CD4-positive, alpha-beta T cell treated with Interleukin-2 at 100 ng/mL for 4 hours (primary cell): ENCODE data around the gene HECW1.

Experiments used
- DNase-seq: peaks from one replicate; pipeline ENCODE4 v3.0.0-alpha.2; 2020; ENCODE audit warnings: low spot score

HECW1 gene

GRCh38 chr7:43509906-43510305 lies 397.5 kb downstream of the HECW1 start:
- no peak for DNase-seq

GRCh38 chr7:43511029-43511428 lies 398.6 kb downstream of the HECW1 start:
- DNase-seq, result no peak

- no peak for DNase-seq
Observed at GRCh38 chr7:43511769-43512515, 399.5 kb downstream of the HECW1 start.

GRCh38 chr7:43513251-43513650 lies 400.8 kb downstream of the HECW1 start:
- no peak for DNase-seq

- no peak for DNase-seq
Observed at GRCh38 chr7:43516581-43517342, 404.3 kb downstream of the HECW1 start.

GRCh38 chr7:43517464-43517863 lies 405.0 kb downstream of the HECW1 start:
- DNase-seq, result no peak

GRCh38 chr7:43520201-43520600 lies 407.8 kb downstream of the HECW1 start:
- DNase-seq, result no peak

GRCh38 chr7:43522406-43523156 lies 410.1 kb downstream of the HECW1 start:
- no peak for DNase-seq

- no peak for DNase-seq
Observed at GRCh38 chr7:43528576-43529354, 416.3 kb downstream of the HECW1 start.

DNA sequence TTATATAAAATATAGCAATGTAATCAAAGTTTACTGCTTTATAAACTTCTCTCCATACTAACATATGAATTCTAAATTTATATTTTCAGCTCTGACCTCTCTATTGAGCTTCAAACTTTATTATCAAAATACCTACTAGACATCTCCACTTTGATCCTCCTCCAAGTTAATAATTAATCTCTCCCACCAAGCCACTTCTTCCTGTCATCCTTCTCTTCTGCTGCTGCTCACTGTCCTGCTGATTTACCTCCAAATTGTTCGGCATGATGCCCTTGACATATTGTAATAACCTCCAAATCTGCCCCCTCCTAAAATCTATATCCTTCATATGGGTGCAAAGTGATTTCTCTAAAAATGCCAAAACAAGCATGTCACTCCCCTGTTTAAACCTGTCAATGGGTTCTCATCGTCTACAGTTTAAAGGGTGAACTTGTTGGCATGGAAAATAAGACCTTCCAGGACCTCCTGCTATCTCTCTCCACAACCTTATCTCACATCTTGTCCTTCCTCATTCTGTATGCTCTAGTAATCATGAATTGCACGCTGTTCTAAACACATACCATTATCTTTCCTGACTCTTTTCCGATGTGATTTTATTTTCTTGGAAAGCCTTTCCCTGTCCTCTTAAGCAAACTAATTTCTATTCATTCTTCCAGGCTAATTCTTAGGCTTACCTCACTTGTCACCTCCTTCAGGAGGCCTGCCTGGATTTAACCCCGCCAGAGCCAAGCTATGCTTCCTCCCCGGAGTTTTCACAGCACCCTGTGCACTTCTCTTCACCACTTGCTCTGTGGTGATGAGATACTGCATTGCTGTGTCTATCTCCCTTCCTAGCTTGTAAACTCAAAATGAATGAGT lies 418.3 kb downstream of the HECW1 start:
- DNase-seq, result no peak

DNA sequence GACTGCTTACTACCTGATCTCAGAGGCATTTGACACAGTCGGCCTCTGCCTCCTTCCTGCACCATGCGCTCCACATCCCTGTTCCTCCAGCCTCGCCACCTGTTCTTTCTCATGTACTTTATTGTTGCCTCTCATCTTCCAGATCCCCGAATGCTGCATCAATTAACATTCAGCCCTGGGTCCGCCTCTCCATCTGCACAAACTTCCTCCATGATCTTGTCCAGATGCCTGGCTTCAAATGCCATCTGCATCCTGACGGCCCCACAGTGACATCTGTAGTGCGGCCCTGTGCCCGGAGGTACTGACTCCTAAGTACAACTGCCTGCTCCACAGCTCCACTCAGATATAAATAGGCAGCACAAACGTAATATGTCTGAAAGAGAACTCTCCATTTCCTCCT lies 419.3 kb downstream of the HECW1 start:
- no peak for DNase-seq

DNA sequence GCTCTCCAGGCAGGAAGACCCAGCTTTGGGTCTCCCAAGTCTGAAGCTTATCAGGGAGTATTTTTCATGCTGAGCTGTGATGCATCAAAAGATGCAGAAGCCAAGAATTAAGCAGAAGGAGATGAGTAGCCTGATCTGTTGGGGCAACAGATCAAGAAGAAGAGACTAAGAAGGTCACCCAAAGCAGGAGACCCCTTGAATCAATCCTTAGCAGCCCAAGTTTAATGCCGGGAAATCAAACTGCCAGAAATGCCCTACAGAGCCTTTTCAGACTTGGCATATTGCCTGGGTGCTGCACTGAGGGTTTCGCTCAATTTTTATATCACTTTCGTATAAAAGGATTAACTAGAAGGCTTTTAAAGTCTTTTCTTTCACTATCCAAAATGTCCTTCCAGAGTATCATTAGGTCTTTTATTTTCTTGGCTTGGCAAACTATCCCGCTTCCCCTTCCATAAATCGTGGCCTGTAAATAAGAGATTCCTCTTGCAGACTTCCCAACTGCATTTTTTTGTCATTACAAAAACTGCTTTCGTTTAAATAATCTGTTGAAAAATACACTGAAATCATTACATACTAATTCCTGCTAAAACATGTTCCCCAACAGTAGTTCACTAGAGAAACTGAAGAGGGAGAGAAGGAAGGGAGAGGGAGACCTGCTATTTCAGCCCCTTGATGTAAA lies 421.5 kb downstream of the HECW1 start:
- DNase-seq, result no peak

DNA sequence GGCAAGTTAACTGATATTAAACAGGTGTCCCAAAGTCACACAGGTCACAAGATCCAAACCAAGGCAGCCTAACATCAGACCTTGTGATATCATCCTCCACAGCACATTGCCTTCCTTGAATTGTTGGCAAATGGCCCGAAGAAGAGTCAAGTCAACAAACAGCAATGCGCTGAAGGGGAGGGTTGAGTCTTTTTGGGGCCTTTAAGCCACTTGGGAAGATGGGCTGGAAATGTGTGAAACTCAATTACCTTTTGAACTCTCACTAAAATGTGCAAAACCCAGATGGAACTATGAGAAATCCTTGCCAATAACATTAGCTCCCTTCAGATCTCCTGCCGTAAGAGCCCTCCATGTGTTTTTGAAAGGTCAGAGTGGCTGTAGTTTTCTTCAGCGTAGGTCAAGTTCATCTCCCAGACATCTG lies 422.6 kb downstream of the HECW1 start:
- DNase-seq, result no peak

GRCh38 chr7:43535810-43536585 lies 423.6 kb downstream of the HECW1 start:
- DNase-seq, result no peak

- no peak for DNase-seq
Observed at GRCh38 chr7:43536773-43537172, 424.3 kb downstream of the HECW1 start.

DNA sequence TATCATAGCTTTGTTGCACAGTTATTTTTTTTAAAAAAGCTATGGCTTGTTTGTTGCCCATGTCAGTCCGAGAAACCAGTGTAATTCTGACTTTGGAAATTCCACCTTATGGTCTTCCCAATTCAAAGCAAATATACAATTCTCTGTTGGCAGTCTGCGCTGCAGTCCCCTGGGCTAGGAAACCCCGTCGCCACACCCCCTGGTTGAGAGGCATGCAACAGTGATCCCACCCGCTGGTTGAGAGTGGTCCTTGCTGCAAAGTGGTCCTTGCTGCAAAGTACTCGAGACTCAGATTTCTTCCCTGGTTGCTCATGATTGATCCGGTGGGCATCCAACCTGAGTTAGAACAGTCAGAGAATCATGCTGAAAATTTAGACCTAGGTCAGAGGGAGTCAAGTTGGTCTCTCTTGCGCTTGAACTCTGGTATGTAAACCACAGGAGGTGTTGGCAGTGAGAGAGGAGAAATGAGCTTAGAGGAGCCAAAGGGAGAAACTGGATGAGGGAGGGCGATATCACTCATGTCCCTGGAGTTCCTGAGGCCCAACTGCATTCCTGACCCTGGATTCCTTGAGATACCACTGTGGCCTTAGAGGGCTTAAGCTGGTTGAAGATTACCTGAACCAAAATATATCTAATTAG lies 425.4 kb downstream of the HECW1 start:
- no peak for DNase-seq

DNA sequence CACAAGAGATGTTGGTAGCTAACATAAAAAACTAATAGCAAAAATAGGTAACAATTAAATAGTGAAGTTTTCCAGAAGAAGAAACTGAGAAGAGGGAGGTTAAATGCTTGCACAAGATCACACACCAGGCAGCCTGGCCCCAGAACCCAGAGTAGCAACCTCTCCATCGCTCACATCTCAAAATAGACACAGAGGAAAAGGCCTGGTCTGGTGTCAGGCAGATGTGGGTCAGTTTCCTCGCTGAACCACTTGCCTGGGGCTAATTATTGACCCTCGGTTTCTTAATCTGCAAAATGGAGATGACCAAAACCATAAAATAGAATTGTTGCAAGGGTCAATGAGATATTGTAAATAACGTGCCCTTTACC lies 425.9 kb downstream of the HECW1 start:
- DNase-seq, result no peak

DNA sequence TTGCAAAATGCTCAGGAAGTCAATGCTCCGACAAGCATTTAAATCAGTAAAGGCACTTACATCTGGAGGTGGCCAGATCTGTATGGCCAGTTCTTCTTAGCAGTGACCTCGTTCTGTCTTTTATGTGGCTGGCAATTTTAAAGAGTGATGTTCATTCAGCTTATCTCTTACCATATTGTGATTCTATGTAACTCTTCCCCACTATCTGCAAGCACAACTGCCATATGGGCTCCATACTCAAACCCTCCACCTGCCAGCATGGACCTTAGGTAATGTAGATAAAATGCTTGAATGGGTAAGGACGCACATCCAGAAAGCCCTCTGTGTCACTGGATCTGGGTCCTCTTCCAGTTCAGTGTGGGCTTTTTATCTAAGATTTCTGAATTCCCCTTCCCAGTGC lies 428.0 kb downstream of the HECW1 start:
- no peak for DNase-seq

DNA sequence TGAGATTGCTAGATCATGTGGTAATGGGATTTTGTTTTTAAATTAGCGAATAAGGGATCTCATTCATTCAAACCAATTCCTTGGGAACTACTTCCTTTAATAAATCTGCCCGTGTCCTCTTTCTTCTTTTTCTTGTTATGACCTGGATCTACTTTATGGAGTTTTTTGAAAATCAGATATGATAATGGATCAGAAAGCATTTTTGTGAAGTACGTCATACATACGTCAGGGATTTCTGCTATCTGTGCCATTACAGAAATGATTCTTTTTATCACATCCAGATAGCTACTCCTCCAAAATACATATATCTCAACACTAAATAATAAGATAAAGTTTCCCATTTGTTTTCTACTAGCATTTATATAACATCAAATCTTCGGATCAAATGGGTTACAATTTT lies 430.3 kb downstream of the HECW1 start:
- no peak for DNase-seq
